Measurements from ENCODE around the gene ADAMTS12. TPM values are rescaled to one million over a fixed set of nuclear protein-coding genes. Genes with fewer than 3 reads are reported as not detected.
"Not testable (repeated sequence)": the region's sequence is repeated elsewhere in the genome, so short reads cannot be mapped to it uniquely, and the experiment has no call there.

The ADAMTS12 gene
- total RNA-seq, 4 donors from 2014 or later, result 2.3 to 6.0 (median 4.2) TPM

- Histone ChIP-seq H3K4me3 (no peak overlapping the region), H3K4me1 (peaks cover under 1 to 2% (median under 1%) of the 10 kb centered on the region in 4 donors), H3K27ac (replicated peaks in 1 of 4) (no peak overlapping the region), H3K9me3 (no peaks in the 10 kb centered on the region), H3K27me3 (no peaks in the 10 kb centered on the region), H3K36me3 (peaks cover 0 to 6% (median 2%) of the 10 kb centered on the region in 4 donors)
- DNase-seq (ENCODE audit: extremely low spot score), result no peak
- intact Hi-C loops (cut with DNase I), result no loop called here
- 98% methylated on average over 3 of the region's 3 CpGs for WGBS
- no peak for TF ChIP-seq EP300 (IDR thresholded peaks at IDR 0.05)
- TF ChIP-seq POLR2A (IDR thresholded peaks at IDR 0.05; ENCODE audit: low read depth), result no peak
- TF ChIP-seq POLR2AphosphoS5 (IDR thresholded peaks at IDR 0.05), result no peak
- TF ChIP-seq CTCF (IDR thresholded peaks at IDR 0.05), result no peak
These were observed 11.5 kb downstream of the ADAMTS12 start for GRCh38 chr5:33880319-33880718.

- peak overlapping the region in 1 of 4 donors; percentile 43 for H3K27ac ChIP-seq (replicated peaks in 1 of 4)
- H3K27me3 ChIP-seq, result no peaks in the 10 kb centered on the region
- 55% methylated on average over 4 of the region's 4 CpGs for WGBS
- no peaks in the 10 kb centered on the region for H3K9me3 ChIP-seq
- peaks cover 0 to 6% (median 2%) of the 10 kb centered on the region in 4 donors for H3K36me3 ChIP-seq
- intact Hi-C loops (cut with DNase I), result no loop called here
- H3K4me1 ChIP-seq, result no peaks in the 10 kb centered on the region
- TF ChIP-seq CTCF (IDR thresholded peaks at IDR 0.05) (no peak), POLR2A (IDR thresholded peaks at IDR 0.05; ENCODE audit: low read depth) (no peak), EP300 (IDR thresholded peaks at IDR 0.05) (no peak), POLR2AphosphoS5 (IDR thresholded peaks at IDR 0.05) (no peak)
- DNase-seq (ENCODE audit: extremely low spot score), result no peak
- peak overlapping the region in 1 of 4 donors; percentile 9 for H3K4me3 ChIP-seq
These were observed 14.3 kb downstream of the ADAMTS12 start for GRCh38 chr5:33877449-33877848.

GRCh38 chr5:33867241-33867640 is 24.5 kb downstream of the ADAMTS12 start:
- WGBS, result 94% methylated on average over 1 of the region's 1 CpG
- TF ChIP-seq POLR2AphosphoS5 (IDR thresholded peaks at IDR 0.05), result no peak
- no peak for TF ChIP-seq CTCF (IDR thresholded peaks at IDR 0.05)
- no peak for TF ChIP-seq EP300 (IDR thresholded peaks at IDR 0.05)
- no peak for TF ChIP-seq POLR2A (IDR thresholded peaks at IDR 0.05; ENCODE audit: low read depth)

GRCh38 chr5:33859177-33859576 is 32.6 kb downstream of the ADAMTS12 start:
- DNase-seq (ENCODE audit: extremely low spot score), result not testable (repeated sequence)
- 64% methylated on average over 4 of the region's 4 CpGs for WGBS

More at GRCh38 chr5:33867241-33867640, 24.5 kb downstream of the ADAMTS12 start:
- intact Hi-C loops (cut with DNase I), result no loop called here
- Histone ChIP-seq H3K27ac (replicated peaks in 1 of 4) (no peak overlapping the region), H3K27me3 (no peaks in the 10 kb centered on the region), H3K4me3 (no peak overlapping the region), H3K9me3 (no peaks in the 10 kb centered on the region), H3K36me3 (no peaks in the 10 kb centered on the region), H3K4me1 (no peaks in the 10 kb centered on the region)
- no peak for DNase-seq (ENCODE audit: extremely low spot score)

GRCh38 chr5:33857037-33857436 is 34.8 kb downstream of the ADAMTS12 start:
- DNase-seq (ENCODE audit: extremely low spot score), result no peak
- Histone ChIP-seq H3K4me1 (peaks cover 0 to 30% (median 27%) of the 10 kb centered on the region in 4 donors), H3K36me3 (no peaks in the 10 kb centered on the region), H3K27ac (replicated peaks in 1 of 4) (no peak overlapping the region), H3K27me3 (no peaks in the 10 kb centered on the region), H3K9me3 (no peaks in the 10 kb centered on the region), H3K4me3 (no peak overlapping the region)
- intact Hi-C loops (cut with DNase I), result no loop called here
- WGBS, result 82% methylated on average over 5 of the region's 5 CpGs
- no peak for TF ChIP-seq POLR2AphosphoS5 (IDR thresholded peaks at IDR 0.05)

More at GRCh38 chr5:33859177-33859576, 32.6 kb downstream of the ADAMTS12 start:
- H3K27me3 ChIP-seq; H3K27ac ChIP-seq (replicated peaks in 1 of 4); intact Hi-C loops (cut with DNase I); H3K36me3 ChIP-seq; H3K4me3 ChIP-seq; H3K9me3 ChIP-seq: not testable (repeated sequence)
- peaks cover 0 to 14% (median 11%) of the 10 kb centered on the region in 4 donors for H3K4me1 ChIP-seq

GRCh38 chr5:33855396-33855795 is 36.4 kb downstream of the ADAMTS12 start:
- peaks cover 0 to 37% (median 32%) of the 10 kb centered on the region in 4 donors for H3K4me1 ChIP-seq
- H3K36me3 ChIP-seq, result no peaks in the 10 kb centered on the region
- H3K9me3 ChIP-seq, result no peaks in the 10 kb centered on the region
- no peaks in the 10 kb centered on the region for H3K27me3 ChIP-seq
- no peak for DNase-seq (ENCODE audit: extremely low spot score)
- intact Hi-C loops (cut with DNase I), result no loop called here
- TF ChIP-seq CTCF (IDR thresholded peaks at IDR 0.05) (no peak), EP300 (IDR thresholded peaks at IDR 0.05) (no peak), POLR2AphosphoS5 (IDR thresholded peaks at IDR 0.05) (no peak), POLR2A (IDR thresholded peaks at IDR 0.05; ENCODE audit: low read depth) (no peak)
- H3K4me3 ChIP-seq, result no peak overlapping the region
- 85% methylated on average over 4 of the region's 4 CpGs for WGBS
- no peak overlapping the region for H3K27ac ChIP-seq (replicated peaks in 1 of 4)
